ENCODE data around the gene PC.

- no peak for TF ChIP-seq CTCF (IDR thresholded peaks at IDR 0.05)
- no peak for TF ChIP-seq POLR2A (IDR thresholded peaks at IDR 0.05)
Measured at GRCh38 chr11:66823700-66824099, 134.5 kb downstream of the PC start.
